Transverse colon (tissue), 4 donors: Measurements from ENCODE around the gene SAAL1. TPM values are rescaled to one million over a fixed set of nuclear protein-coding genes. Genes with fewer than 3 reads are reported as not detected.

Experiments
- DNase-seq: peaks from one replicate; pipeline ENCODE4 v3.0.0-alpha.2; 2019
- H3K27ac ChIP-seq, 4 donors: fragments of 200-600 bp; sonication (generic); 2 replicates each; pipeline ENCODE4 v1.5.1; 2016 to 2018; ENCODE audit warnings: inconsistent platforms in 4 of 4
- H3K27me3 ChIP-seq: fragments of 200-600 bp; sonication (generic); 2 replicates; pipeline ENCODE4 v1.5.1; 2017; ENCODE audit warnings: inconsistent platforms
- H3K36me3 ChIP-seq, 4 donors: fragments of 200-600 bp; sonication (generic); 2 replicates each; pipeline ENCODE4 v1.5.1; 2017 to 2019; ENCODE audit warnings: inconsistent platforms in 4 of 4
- H3K4me1 ChIP-seq, 4 donors: fragments of 200-600 bp; sonication (generic); 2 replicates each; pipeline ENCODE4 v1.5.1; 2017 to 2020; ENCODE audit warnings: inconsistent platforms in 4 of 4
- H3K4me3 ChIP-seq, 4 donors: fragments of 200-600 bp; sonication (generic); 1 replicate in 1 of 4; 2 replicates in 3 of 4; pipeline versions ENCODE4 v1.5.1 to v1.6.1; 2017 to 2019; ENCODE audit warnings: inconsistent platforms in 4 of 4
- H3K9me3 ChIP-seq, 2 donors: fragments of 200-600 bp; sonication (generic); 2 replicates each; pipeline ENCODE4 v1.5.1; 2017 to 2019; ENCODE audit warnings: inconsistent platforms in 2 of 2
- CTCF ChIP-seq, 5 experiments: fragments of 200-600 bp in 3 of 5; fragments of 450-650 bp in 2 of 5; sonication (generic) in 3 of 5; IDR thresholded peaks; 1 replicate in 2 of 5; 2 replicates in 3 of 5; pipeline ENCODE4 v1.5.1; 2016 to 2017; ENCODE audit warnings: antibody characterized with exemption in 5 of 5, inconsistent platforms in 3 of 5, mild to moderate bottlenecking in 2 of 5, moderate library complexity in 1 of 5
- EP300 ChIP-seq: sonication (generic); formaldehyde crosslinking; IDR thresholded peaks from one replicate; pipeline ENCODE4 v1.6.1; 2017; ENCODE audit warnings: antibody characterized with exemption, low read depth
- POLR2A ChIP-seq: fragments of 450-650 bp; IDR thresholded peaks from one replicate; pipeline ENCODE4 v1.6.1; 2016; ENCODE audit warnings: antibody characterized with exemption, mild to moderate bottlenecking, moderate library complexity
- POLR2AphosphoS5 ChIP-seq, 3 donors: sonication (generic); formaldehyde crosslinking; IDR thresholded peaks; one replicate each; pipeline ENCODE4 v1.6.1; 2016; ENCODE audit warnings: antibody characterized with exemption in 3 of 3
- WGBS, 2 donors: methylation state at CpG; one replicate each; pipeline ENCODE4 v1.1.5; 2018; ENCODE audit warnings: low coverage in 1 of 2; 5-methylcytosine and 5-hydroxymethylcytosine counted together
- in situ Hi-C, 4 donors: fragments of 200-750 bp; cut with MboI; loops; one replicate each; pipeline versions ENCODE4 v1.15.0 to v1.15.1; 2017; ENCODE audit warnings: low sequenced_read_pairs in 3 of 4, low pct_ligation_motif_present in 1 of 4, low pct_unique_long_range_greater_than_20kb in 1 of 4
- intact Hi-C: fragments of 100-400 bp; cut with DNase I; formaldehyde crosslinking; loops from one replicate; pipeline ENCODE4 v1.15.1; 2023; ENCODE audit warnings: low total_unique reads
- total RNA-seq, 4 donors: library from RNA; depleted of rRNA; stranded (reverse); fragments of >200 nt; gene quantifications; one replicate each; pipeline ENCODE4 v1.1.0, GENCODE V29; 2016

SAAL1 gene
- total RNA-seq: 10 to 100 TPM; 11.5 to 23.0 (median 12.7) TPM

GRCh38 chr11:18105802-18106574, at the start of gene SAAL1:
Gene SAAL1 (minus strand): TSS chr11:18106082. CDS start chr11:18106041, 41 bp downstream.
- peak; percentile 90 for DNase-seq
- TF ChIP-seq EP300: no peak
- peak; percentile 51 to 75 (median 67) for TF ChIP-seq CTCF (IDR thresholded peaks at IDR 0.05)
- TF ChIP-seq POLR2AphosphoS5 (IDR thresholded peaks at IDR 0.05): peak; percentile 32 to 77 (median 72)
- TF ChIP-seq POLR2A: peak; percentile 39
- Histone ChIP-seq H3K4me1 (peaks cover 3 to 11% (median 9%) of the 10 kb centered on the region in 4 donors), H3K4me3 (peak within 1 kb of the TSS; percentile 59 to 89 (median 76)), H3K27ac (peak within 1 kb of the TSS; percentile 53 to 69 (median 64)), H3K27me3 (peaks cover 7% of the 10 kb centered on the region), H3K9me3 (no peaks in the 10 kb centered on the region), H3K36me3 (peaks cover 0 to 12% (median 0%) of the 10 kb centered on the region in 4 donors)
- intact Hi-C loops (loop anchor here (10.0 kb wide), 1 partner anchor 91 kb away; the partner anchor contains the start of gene SERGEF), in situ Hi-C loops (loop anchor here in 3 of 4 donors (10.0 to 25.0 kb wide), 3 partner anchors 101 to 631 kb away; partner anchors contain the start of gene IGSF22 (in 2 of the 3))
- WGBS, 2 donors: 5 to 26% methylated on average over 5 to 48 of the region's 48 CpGs

- no peak overlapping the region for H3K4me3 ChIP-seq
- intact Hi-C loops: no loop called here
- DNase-seq: no peak
- 69 to 77% methylated on average over 3 of the region's 3 CpGs for whole genome bisulfite sequencing, 2 donors
- H3K4me1 ChIP-seq: no peaks in the 10 kb centered on the region
- no peaks in the 10 kb centered on the region for H3K36me3 ChIP-seq
- no peak overlapping the region for H3K27ac ChIP-seq
- no peaks in the 10 kb centered on the region for H3K9me3 ChIP-seq
- TF ChIP-seq EP300: no peak
- no peak for TF ChIP-seq POLR2AphosphoS5 (IDR thresholded peaks at IDR 0.05)
- no peak for TF ChIP-seq CTCF (IDR thresholded peaks at IDR 0.05)
- TF ChIP-seq POLR2A: no peak
- no peaks in the 10 kb centered on the region for H3K27me3 ChIP-seq
- in situ Hi-C loops: no loop called here
These were observed 45.7 kb upstream of the SAAL1 start for GRCh38 chr11:18151581-18151980.

- Histone ChIP-seq H3K36me3 (no peaks in the 10 kb centered on the region), H3K4me1 (no peaks in the 10 kb centered on the region), H3K4me3 (no peak overlapping the region), H3K27ac (no peak overlapping the region), H3K27me3 (no peaks in the 10 kb centered on the region), H3K9me3 (no peaks in the 10 kb centered on the region)
- no peak for DNase-seq
- intact Hi-C loops: no loop called here
- TF ChIP-seq POLR2AphosphoS5 (IDR thresholded peaks at IDR 0.05) (no peak), EP300 (no peak), CTCF (IDR thresholded peaks at IDR 0.05) (no peak), POLR2A (no peak)
- in situ Hi-C loops: no loop called here
- WGBS, 2 donors: 44 to 51% methylated on average over 3 of the region's 3 CpGs
These were observed 40.0 kb upstream of the SAAL1 start for GRCh38 chr11:18145837-18146236.

- Histone ChIP-seq H3K4me1 (no peaks in the 10 kb centered on the region), H3K36me3 (no peaks in the 10 kb centered on the region), H3K4me3 (no peak overlapping the region), H3K9me3 (no peaks in the 10 kb centered on the region), H3K27me3 (no peaks in the 10 kb centered on the region), H3K27ac (no peak overlapping the region)
- intact Hi-C loops: no loop called here
- DNase-seq: no peak
- 67% methylated on average over 2 of the region's 2 CpGs for WGBS, 2 donors
- TF ChIP-seq POLR2A: no peak
- no peak for TF ChIP-seq CTCF (IDR thresholded peaks at IDR 0.05)
- in situ Hi-C loops: no loop called here
These were observed 39.1 kb upstream of the SAAL1 start for GRCh38 chr11:18145025-18145424.
